HL-60/S4 treated with retinoic acid at 250 ng/mL for 4 days and 3 days (cell line): ENCODE data around the gene CFAP97D1.
"Not testable (repeated sequence)": the region's sequence is repeated elsewhere in the genome, so short reads cannot be mapped to it uniquely, and the experiment has no call there.

ENCODE experiments used
- in situ Hi-C: fragments of 300-500 bp; cut with MboI; formaldehyde crosslinking; loops from 2 replicates; pipeline ENCODE4 v1.7.0; 2022; ENCODE audit warnings: low sequenced_read_pairs

Gene CFAP97D1

DNA sequence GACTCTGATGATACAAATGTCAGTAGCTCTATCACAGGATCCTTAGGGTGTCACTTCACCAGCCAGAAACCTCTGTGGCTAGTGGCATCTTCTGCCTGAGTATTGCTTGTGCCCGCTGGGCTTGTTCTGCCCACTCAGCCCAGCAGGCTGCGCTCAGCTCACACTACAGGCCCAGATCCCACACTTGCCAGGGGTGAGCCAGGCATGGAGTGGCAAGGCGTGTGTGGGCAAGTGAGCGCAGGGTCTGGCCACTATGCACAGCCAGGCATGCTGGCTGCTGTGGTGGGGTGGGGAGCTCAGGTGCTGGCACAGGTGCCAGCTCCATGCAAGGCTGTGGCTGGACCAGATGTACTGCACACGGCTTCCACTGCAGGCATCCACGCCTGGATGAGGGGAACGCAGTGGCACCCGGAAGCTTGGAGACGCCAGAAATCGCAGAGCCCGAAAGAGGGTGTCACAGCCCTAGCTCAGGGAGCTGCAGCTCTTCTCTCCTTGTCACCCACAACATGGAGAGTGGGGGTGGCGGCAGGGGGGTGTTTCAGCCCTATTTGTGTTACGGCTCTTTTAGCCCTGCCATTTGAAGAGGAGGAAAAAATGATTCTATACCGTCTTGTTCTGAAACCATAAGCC, 10.2 kb downstream of the CFAP97D1 start:
- in situ Hi-C loops = no loop called here

DNA sequence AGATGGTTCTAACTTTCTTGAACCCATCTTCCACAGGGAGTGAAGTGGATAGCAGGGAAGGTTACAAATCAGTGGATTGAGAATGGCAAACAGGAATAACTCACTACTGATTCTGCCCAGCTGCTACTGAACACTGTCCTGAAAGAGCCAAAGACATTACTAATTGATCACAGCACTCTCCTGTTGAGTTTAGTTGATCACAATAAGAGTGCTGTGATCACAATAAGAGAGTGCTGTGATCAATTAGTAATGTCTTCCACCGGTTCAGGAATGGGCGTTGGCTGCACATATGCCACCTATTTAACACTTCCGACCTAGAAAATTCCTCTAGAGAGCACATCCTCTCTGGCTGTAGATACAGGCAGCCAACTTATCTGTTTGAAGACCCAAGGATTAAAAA, 11.4 kb downstream of the CFAP97D1 start:
- in situ Hi-C loops = no loop called here

DNA sequence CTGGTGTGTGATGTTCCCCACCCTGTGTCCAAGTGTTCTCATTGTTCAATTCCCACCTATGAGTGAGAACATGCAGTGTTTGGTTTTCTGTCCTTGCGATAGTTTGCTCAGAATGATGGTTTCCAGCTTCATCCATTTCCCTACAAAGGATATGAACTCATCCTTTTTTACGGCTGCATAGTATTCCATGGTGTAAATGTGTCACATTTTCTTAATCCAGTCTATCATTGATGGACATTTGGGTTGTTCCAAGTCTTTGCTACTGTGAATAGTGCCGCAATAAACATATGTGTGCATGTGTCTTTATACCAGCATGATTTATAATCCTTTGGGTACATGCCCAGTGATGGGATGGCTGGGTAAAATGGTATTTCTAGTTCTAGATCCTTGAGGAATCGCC, 12.4 kb downstream of the CFAP97D1 start:
- in situ Hi-C loops = not testable (repeated sequence)

DNA sequence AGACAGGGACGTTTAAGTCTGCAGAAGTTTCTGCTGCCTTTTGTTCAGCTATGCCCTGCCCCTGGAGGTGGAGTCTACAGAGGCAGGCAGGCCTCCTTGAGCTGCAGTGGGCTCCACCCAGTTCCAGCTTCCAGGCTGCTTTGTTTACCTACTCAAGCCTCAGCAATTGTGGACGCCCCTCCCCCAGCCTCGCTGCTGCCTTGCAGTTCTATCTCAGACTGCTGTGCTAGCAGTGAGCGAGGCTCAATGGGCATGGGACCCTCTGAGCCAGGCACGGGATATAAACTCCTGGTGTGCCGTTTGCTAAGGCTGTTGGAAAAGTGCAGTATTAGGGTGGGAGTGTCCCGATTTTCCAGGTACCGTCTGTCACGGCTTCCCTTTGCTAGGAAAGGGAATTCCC, 17.8 kb downstream of the CFAP97D1 start:
- in situ Hi-C loops = not testable (repeated sequence)

DNA sequence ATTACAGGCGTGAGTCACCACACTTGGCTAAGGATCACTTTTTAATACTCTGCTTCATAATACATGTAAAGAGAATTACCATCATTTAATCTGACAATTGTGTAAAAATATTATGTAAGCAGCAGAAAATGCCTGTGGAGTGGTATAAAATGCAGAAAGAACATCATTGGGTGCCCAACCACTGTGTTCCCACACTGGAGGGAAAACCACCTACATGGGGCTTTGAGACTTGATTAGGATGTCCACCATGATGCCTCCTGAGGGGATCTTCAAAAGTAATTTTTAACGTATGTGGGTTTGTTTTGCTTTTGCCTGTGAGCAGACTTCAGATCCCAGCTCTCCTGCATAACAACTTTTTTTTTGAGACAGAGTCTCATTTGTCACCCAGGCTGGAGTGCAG, 18.8 kb downstream of the CFAP97D1 start:
- in situ Hi-C loops = no loop called here

DNA sequence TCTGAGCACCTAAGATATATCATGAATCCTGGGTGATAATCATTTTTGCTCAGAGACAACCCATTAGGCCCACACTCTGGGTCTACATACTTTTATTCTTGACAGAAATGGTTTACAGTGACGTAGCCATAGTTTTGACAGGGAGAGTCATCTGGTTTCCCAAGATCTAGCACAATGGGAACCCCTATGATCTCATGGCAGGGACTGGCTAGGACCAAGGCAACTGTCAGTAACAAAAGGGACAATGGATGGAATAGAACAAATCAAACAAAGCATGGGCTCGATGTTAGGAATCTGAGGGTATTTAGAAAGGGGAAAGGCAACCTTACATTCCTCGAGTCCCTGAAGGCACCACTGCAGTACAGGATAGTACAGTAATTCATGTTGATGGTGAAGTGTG, 20.5 kb downstream of the CFAP97D1 start:
- in situ Hi-C loops = no loop called here

DNA sequence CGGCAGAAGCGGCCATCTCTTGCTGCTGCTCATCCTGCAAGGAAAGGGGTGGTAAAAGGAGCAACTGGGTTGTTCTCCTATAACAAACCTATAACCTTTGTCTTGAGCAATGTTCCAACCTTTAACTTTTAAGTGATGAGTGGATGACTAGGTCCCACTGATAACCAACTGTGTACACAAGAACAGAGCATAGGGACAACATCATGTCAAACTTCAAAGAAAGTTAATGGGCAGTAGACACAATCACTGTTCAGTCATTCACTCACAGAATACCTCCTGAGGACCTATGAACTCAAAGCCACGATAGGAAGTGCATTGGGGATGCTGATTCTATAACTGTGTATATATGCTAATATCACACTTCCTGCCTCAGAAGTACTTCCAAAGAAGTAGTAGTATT, 21.6 kb downstream of the CFAP97D1 start:
- in situ Hi-C loops = no loop called here

DNA sequence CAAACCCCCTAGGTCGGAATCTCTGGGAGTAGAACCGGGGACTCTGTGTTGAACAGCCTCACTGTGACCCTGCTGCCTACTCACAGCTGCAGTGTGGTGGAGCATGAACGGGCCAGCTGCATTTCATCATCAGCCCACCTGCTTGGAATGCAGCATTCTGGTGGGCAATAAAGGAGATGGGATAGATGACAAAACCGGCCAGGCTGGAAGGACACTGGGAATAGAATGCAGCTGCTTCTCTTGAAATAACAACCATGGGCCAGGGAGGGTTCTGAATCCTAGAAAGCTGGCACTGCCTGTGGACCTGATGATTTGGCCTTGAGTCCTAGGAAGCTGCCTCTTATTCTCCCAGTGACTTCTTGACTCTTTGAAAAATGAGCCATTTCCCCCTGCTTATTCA, 23.5 kb downstream of the CFAP97D1 start:
- in situ Hi-C loops = no loop called here

DNA sequence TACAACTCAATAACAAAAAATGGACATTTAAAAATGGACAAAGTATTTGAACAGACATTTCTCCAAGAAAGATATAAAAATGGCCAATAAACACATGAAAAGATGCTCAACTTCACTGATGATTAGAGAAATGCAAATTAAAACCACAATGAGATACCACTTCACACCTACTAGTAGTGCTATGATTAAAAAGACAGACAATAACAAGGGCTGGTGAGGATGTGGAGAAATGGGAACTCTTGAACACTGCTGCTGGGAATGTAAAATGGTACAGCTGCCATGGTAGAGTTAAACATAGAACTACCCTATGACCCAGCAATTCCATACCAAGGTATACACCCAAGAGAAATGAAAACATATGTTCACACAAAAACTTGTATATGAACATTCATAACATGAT, 24.9 kb downstream of the CFAP97D1 start:
- in situ Hi-C loops = no loop called here

DNA sequence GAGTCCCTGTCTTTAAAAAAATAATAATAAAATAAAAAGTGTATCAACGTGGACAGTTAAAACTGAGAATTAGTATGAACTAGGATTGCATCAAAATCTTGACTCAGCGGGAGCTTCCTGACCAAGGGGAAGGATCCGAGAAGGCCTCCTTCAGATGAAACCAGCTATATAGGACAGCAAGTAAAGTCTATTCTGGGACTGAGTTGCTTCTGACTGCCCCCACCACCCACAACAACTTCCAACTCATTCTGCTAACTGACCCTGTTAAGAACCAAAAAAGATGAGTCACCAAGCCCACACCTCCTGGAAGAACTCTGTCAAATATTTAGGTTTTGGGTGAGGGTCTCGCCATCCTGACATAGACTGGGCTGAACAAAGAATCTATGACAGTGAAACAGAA, 27.8 kb downstream of the CFAP97D1 start:
- in situ Hi-C loops = no loop called here

DNA sequence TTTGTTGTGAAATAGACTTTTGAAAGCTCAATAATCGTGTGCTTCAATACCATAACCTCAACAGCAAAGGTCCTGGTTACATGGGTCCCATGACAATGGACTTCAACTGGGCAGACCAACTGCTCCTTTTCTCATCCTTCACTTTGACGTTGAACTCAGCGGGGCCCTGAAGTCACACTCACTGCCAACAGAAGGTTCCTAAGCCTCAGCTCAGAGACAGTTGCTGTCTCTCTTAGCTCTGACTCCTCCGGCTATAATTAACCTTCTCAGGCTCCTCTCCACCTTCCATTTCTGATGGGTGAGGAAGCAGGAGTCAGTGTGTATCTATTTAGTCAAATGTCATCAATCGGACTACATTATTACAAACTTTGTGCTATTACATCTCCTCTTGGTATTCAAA, 28.9 kb downstream of the CFAP97D1 start:
- in situ Hi-C loops = no loop called here

DNA sequence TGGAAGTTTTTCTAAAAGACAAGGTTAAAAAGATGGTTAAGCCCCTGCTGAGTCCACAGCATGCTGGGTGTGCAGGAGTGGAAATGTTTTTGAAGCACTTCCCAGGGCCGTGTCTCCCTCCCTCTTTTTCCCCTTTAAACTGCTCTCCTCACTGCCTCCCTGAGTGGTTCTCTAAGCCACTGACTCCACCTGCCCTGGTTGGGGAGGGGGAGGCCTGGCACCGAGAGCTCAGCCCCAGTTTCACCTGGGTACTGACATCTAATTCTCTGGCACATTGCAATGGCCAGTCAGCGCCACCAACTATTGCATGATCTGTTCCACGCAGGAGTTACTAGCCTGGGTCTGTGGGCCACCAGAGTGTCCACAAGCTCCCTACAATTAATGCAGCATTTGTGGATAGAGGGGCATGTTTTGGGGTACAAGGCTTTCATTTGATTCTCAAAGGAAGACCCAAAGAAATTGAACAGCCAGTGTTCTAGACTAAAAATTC, 30.0 kb downstream of the CFAP97D1 start:
- in situ Hi-C loops = no loop called here

DNA sequence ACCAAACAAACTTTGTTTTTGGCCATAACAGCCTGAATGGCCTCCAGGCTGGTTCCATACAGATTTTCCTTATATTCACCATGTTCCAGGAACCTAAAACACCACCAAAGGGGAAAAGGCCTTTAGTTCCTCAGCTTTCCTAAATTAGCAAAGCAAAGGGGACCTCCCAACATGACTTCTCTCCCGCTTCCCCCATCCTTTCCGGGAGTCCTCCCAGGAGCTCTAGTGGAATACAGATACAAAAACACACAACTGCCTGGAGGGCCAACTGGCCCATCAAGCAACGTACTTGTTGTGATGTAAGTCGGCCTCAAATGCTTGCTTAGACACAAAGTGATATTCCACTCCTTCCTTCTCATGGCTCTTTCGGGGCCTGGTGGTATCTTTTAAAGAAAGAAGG, 30.6 kb downstream of the CFAP97D1 start:
- in situ Hi-C loops = no loop called here

DNA sequence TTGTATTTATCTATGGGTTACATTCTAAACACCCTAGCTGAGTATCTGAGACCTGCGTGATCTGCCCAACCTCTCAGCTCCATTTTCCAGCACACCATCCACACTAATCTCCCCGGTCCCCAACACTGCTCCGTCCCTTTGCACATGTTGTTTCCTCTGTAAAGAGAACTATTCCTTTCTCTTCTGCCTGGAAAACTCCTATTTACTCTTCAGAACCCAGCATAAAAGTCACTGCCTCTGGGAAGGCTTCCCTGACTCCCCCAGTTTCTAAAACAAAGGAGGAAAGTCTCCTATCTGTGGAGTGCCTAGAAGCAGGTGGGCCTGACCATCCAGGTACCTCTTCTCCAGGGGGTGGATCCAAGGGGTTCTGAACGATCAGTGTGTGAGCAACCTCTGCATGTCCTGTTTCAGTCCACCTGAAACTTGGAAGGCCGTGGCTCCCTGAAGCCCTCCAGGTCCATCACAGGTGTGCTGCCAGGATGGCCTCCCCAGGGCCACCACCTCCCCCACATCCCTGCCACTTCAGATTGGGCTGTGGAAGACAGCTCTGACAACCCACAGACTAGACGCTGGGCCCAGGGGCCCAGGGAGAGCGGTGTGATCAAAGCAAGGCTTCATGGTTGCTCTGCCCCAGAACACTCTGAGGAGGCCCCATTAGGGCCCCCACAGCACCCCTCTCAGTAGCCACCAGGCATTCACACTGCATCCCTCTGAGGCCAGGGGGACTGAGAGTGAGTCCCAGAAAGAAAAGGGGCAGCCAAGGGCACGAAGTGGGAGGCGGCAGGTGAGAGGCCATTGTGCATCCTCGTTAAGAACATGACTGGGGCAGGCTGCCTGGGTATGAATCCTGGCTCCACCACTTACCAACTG, 32.4 kb downstream of the CFAP97D1 start:
- in situ Hi-C loops = no loop called here

DNA sequence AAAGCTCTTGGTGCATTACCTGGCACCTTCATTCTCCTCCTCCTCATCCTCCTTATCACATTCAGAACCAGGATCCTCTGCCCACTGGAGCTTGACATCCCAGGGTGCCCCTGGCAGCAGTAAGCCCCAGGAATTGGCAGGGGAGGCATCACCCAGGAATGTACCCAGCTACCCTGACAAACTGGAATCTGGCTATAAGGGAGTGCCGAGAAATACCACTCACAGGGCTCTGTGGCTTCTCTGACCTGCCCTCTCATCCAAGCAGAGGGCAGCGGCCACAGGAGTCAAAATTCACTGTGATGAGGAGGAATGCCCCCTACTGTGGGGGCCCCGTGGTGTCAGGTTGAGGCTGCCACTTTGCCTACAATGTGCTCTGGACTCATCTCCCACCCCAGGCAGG, 33.2 kb downstream of the CFAP97D1 start:
- in situ Hi-C loops = no loop called here

DNA sequence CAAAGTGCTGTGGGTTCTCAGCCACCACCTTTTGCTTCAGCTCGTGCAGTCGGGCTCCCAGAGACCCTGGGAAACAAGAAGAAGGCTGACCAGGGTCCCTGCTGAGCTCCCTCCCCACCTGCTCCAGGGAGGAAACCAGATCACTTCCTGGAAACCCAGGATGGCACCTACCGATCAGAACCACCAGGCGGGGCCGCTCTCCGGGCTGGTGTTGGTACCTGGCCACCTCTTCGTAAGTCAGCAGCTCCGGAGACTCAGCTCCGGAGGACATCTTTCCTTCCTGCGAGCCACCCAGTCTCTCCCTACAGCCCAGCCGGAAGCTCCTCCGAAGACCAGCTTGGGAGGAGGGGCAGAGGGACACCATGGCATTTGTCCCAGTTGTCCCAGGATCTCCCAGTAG, 33.8 kb downstream of the CFAP97D1 start:
- in situ Hi-C loops = no loop called here

DNA sequence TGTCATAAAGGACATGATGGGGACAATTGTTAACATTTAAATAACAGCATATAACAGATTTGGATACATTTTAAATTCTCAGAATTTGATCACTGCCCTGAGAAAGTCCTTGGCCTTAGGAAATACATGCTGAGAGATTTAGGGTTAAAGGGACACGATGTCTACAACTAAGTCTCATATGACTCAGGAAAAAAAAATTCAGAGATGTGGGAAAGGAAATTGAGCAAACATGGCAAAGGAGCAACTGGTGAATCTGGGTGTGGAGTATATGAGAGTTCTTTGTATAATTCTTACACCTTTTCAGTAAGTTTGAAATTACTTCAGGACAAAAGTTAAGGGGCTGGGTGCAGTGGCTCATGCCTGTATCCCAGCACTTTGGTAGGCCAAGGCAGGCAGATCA, 34.5 kb downstream of the CFAP97D1 start:
- in situ Hi-C loops = no loop called here

DNA sequence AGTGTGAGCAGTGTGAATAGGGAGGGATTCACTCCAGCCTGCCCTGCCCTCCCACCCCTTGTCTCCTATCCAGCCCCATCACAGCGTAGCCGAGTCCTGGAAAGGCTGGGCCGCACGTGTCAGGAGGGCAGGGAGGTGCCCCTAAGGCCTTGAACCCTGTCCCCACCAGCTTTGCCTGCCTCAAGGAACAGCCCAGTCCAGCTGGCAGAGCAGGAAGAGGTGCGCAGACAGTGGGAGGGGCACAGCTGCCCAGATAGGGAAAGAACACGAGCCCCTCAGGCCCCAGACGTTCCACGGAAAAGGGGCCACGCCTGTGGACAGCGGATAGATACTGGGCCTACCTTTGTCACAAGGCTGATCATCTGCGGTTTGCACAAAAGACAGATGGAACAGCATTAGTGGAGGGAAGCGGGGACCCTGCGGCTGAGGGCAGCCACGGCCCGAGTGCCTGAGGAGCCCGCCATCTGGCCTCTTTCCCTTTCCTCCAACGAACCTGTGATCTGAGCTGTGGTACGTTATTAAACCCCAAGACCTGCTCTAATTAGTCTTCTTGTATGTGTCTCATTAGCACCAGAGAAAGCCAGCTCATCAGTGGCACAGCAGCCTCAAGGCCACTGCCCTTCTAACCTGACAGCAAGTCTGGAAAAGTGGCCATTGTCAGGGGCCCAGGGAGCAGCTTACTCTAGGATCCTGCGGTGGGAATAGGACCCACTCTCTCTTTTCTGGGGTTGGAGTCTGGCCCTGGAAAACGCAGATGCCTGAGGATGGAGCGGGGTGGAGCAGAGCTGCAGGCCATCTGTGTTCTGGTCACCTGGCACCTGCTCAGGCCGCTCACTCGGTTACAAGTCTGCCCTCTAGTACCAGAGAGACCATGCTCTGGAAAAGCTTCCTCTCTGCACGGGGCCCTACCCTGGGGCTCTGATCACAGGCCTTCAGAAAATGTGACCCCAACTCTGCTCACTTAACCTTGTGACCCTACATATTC, 36.4 kb downstream of the CFAP97D1 start:
- in situ Hi-C loops = no loop called here

DNA sequence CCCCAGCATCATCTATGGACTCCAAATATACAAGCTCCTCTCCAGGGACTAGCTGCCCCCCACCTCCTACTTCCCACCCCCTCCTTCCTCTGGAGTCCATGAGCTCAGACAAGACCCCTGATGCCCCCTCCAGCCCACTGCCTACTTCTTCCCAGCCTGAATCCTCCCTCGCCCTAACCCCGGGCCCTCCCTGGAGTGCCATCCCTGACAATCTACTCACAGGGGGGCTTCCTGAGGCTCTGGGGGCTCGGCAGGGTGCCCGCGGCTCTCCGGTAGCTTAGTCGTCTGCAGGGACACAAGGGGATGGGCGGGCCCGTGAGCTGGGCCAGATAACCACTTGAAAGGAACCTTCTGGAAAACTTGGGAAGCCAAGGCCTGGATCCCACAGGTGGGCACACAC, 37.6 kb downstream of the CFAP97D1 start:
- in situ Hi-C loops = no loop called here

DNA sequence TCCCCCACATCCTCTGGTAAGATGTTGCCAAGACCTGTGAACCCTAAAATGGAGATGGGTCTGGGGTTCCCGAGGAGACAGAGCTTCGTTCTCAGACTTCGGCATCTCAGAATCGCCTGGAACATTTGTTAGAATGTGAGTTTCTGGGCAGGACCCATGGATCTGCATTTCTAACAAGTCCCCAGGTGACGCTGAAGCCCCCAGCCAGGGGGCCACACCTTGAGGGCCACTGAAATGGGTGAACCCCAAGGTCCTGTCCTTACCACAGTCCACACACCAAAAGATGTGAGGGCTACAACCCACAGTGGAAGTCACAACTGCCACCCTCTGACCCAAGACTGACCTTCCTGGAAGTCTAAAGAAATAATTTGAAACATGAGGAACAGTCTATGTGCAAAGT, 38.7 kb downstream of the CFAP97D1 start:
- in situ Hi-C loops = no loop called here

DNA sequence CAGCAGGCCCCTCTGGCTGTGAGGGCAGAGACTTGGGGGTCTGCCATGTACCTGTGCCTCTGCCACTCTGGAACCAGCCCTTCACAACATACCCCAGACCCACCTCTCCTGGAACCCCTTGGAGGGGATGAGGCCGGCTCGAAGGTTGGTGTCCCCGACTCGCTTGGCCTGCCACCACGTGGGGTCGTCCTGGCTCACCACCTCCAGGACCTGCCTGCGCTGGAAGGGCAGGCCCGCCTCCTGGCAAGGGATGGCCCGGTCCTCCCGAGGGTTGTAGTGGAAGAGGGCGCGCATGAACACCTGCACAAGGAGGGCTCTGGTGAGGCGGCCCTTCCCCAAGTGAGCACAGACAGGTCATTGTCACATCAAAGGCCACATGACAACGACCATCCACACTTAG, 40.5 kb downstream of the CFAP97D1 start:
- in situ Hi-C loops = no loop called here
